Measurements from ENCODE around the gene CTNND2.

The CTNND2 gene

GRCh38 chr5:11346336-11346735 is 557.9 kb downstream of the CTNND2 start:
- TF ChIP-seq, protein P1, sequence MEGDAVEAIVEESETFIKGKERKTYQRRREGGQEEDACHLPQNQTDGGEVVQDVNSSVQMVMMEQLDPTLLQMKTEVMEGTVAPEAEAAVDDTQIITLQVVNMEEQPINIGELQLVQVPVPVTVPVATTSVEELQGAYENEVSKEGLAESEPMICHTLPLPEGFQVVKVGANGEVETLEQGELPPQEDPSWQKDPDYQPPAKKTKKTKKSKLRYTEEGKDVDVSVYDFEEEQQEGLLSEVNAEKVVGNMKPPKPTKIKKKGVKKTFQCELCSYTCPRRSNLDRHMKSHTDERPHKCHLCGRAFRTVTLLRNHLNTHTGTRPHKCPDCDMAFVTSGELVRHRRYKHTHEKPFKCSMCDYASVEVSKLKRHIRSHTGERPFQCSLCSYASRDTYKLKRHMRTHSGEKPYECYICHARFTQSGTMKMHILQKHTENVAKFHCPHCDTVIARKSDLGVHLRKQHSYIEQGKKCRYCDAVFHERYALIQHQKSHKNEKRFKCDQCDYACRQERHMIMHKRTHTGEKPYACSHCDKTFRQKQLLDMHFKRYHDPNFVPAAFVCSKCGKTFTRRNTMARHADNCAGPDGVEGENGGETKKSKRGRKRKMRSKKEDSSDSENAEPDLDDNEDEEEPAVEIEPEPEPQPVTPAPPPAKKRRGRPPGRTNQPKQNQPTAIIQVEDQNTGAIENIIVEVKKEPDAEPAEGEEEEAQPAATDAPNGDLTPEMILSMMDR (IDR thresholded peaks at IDR 0.05; ENCODE audit: borderline replicate concordance, control extremely low read depth, extremely low read depth, insufficient read depth, missing control alignments) = no peak
- DNase-seq (ENCODE audit: low spot score) = no peak
- in situ Hi-C loops (cut with MboI; ENCODE audit: low sequenced_read_pairs, unreplicated experiment) = no loop called here

DNA sequence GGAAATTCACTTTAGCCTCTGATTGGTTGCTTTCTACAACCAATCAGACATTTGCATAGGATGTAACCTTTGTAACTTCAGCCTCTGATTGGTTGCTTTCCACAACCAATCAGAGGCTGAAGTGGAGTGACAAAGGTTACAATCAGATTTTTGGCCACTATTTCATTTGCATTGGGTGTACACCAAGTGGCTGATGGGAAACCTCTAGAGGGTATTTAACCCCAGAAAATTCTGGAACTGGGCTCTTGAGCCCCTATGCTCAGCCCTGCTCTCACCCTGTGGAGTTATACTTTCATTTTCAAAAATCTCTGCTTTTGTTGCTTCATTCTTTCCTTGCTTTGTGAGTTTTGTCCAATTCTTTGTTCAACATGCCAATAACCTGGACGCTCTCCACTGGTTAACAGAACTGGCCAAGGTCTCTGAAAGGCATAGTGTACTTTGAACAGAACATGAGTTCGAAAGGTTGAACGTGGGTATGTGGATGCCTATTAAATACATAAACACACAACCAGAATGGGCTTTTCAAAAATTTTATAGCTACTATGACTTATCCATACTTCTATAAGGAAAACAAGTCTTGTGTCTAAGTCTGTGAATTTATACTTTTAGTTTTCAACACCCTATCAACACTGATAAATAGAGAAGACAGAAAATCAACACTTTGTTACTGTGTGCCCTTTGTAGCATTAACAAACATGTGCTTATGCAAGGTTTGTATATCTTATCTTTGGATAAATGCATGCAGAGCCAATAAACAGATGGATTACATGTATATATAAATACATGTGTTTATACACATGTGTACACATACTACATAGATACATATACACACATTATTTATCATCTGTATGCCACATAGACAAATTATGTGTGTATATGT is 568.1 kb downstream of the CTNND2 start:
- in situ Hi-C loops (cut with MboI; ENCODE audit: low sequenced_read_pairs, unreplicated experiment) = no loop called here
- TF ChIP-seq, protein P1 (IDR thresholded peaks at IDR 0.05; ENCODE audit: borderline replicate concordance, control extremely low read depth, extremely low read depth, insufficient read depth, missing control alignments) = no peak
- DNase-seq (ENCODE audit: low spot score) = no peak

DNA sequence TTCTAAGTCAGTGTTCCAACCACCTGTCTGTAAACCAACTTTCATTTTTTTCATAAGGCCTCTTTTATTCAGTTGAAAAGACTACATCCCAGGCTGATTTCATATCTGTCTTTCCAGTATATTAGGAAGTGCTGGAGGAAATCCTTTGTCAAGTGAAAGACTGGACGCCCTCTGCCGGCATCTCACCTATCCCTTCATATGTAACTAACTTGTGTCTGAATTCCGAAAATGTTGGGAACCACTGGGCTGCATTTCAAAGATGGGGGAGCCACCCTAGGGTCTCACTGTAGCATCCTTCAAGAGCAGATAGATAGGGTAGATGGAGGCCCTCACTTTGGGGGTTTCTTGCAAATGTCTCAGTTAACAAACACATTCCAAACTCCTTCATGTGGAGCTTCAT is 569.8 kb downstream of the CTNND2 start:
- TF ChIP-seq, protein P1 (IDR thresholded peaks at IDR 0.05; ENCODE audit: borderline replicate concordance, control extremely low read depth, extremely low read depth, insufficient read depth, missing control alignments) = no peak

GRCh38 chr5:11329679-11330078 is 574.6 kb downstream of the CTNND2 start:
- in situ Hi-C loops (cut with MboI; ENCODE audit: low sequenced_read_pairs, unreplicated experiment) = no loop called here
- TF ChIP-seq, protein P1 (IDR thresholded peaks at IDR 0.05; ENCODE audit: borderline replicate concordance, control extremely low read depth, extremely low read depth, insufficient read depth, missing control alignments) = no peak
- no peak for DNase-seq (ENCODE audit: low spot score)

More for the DNA sequence above, 569.8 kb downstream of the CTNND2 start:
- in situ Hi-C loops (cut with MboI; ENCODE audit: low sequenced_read_pairs, unreplicated experiment) = no loop called here
- DNase-seq (ENCODE audit: low spot score) = no peak

GRCh38 chr5:11324521-11325289 is 579.5 kb downstream of the CTNND2 start:
- TF ChIP-seq, protein P1 (IDR thresholded peaks at IDR 0.05; ENCODE audit: borderline replicate concordance, control extremely low read depth, extremely low read depth, insufficient read depth, missing control alignments) = no peak
- in situ Hi-C loops (cut with MboI; ENCODE audit: low sequenced_read_pairs, unreplicated experiment) = no loop called here
- DNase-seq (ENCODE audit: low spot score) = no peak

- TF ChIP-seq, protein P1 (IDR thresholded peaks at IDR 0.05; ENCODE audit: borderline replicate concordance, control extremely low read depth, extremely low read depth, insufficient read depth, missing control alignments) = no peak
- in situ Hi-C loops (cut with MboI; ENCODE audit: low sequenced_read_pairs, unreplicated experiment) = no loop called here
- no peak for DNase-seq (ENCODE audit: low spot score)
These were observed 580.5 kb downstream of the CTNND2 start for GRCh38 chr5:11323761-11324160.
